GM12878 (cell line): Measurements from ENCODE around the gene SULT2B1. TPM values are rescaled to one million over a fixed set of nuclear protein-coding genes. Genes with fewer than 3 reads are reported as not detected.
A peak's percentile ranks its signal among the peaks of the same experiment; 100 is the strongest.

ENCODE experiments used
- BCL11A ChIP-seq: IDR thresholded peaks from 2 replicates; pipeline ENCODE4 v1.6.1; 2011; ENCODE audit warnings: low read depth, low read length
- BCLAF1 ChIP-seq: fragments of 450-650 bp; IDR thresholded peaks from 2 replicates; pipeline ENCODE4 v1.6.1; 2017; ENCODE audit warnings: antibody characterized with exemption, mild to moderate bottlenecking, moderate library complexity
- BHLHE40 ChIP-seq, 2 experiments: fragments of 450-650 bp in 1 of 2; IDR thresholded peaks; 2 replicates each; pipeline ENCODE4 v1.6.1; 2011 to 2017; ENCODE audit warnings: low read depth in 2 of 2, borderline replicate concordance in 1 of 2, improper control_type of control experiment in 1 of 2, low read length in 1 of 2, mild to moderate bottlenecking in 1 of 2
- CTCF ChIP-seq, 3 experiments: IDR thresholded peaks in 2 of 3; conservative IDR thresholded peaks in 1 of 3; 2 replicates each; pipeline ENCODE4 v1.5.1; 2011; ENCODE audit warnings: low read depth in 3 of 3, low read length in 3 of 3, mild to moderate bottlenecking in 3 of 3, control low read depth in 2 of 3, moderate library complexity in 2 of 3, inconsistent platforms in 1 of 3, mixed read lengths in 1 of 3; ENCODE audit not compliant: control insufficient read depth in 2 of 3, insufficient read depth in 1 of 3; ENCODE audit errors: extremely low read depth in 1 of 3
- E2F4 ChIP-seq: IDR thresholded peaks from 2 replicates; pipeline ENCODE4 v1.6.1; 2012; ENCODE audit warnings: low read depth, low read length, improper control_type of control experiment
- FOS ChIP-seq: IDR thresholded peaks from 3 replicates; pipeline ENCODE4 v1.6.1; 2011; ENCODE audit warnings: borderline replicate concordance; ENCODE audit not compliant: insufficient read length; ENCODE audit errors: extremely low read depth
- NFXL1 ChIP-seq: fragments of 450-650 bp; IDR thresholded peaks from 2 replicates; pipeline ENCODE4 v1.6.1; 2017; ENCODE audit warnings: antibody characterized with exemption, mild to moderate bottlenecking, borderline replicate concordance
- PRDM15 ChIP-seq: fragments of 450-650 bp; formaldehyde crosslinking; IDR thresholded peaks from 2 replicates; pipeline ENCODE4 v1.4.0; 2020; ENCODE audit warnings: mild to moderate bottlenecking, moderate library complexity
- SMARCA5 ChIP-seq: fragments of 450-650 bp; IDR thresholded peaks from 2 replicates; pipeline ENCODE4 v1.6.1; 2017; ENCODE audit warnings: mild to moderate bottlenecking
- TBL1XR1 ChIP-seq: IDR thresholded peaks from 2 replicates; pipeline ENCODE4 v1.6.1; 2012; ENCODE audit warnings: low read depth, low read length, improper control_type of control experiment
- ZBTB40 ChIP-seq: fragments of 450-650 bp; IDR thresholded peaks from 2 replicates; pipeline ENCODE4 v1.6.1; 2016; ENCODE audit warnings: mild to moderate bottlenecking, moderate library complexity, borderline replicate concordance
- ZNF24 ChIP-seq: fragments of 450-650 bp; IDR thresholded peaks from 2 replicates; pipeline ENCODE4 v1.6.1; 2017; ENCODE audit warnings: antibody characterized with exemption, mild to moderate bottlenecking
- polyA plus RNA-seq, 11 experiments: library from polyadenylated mRNA; depleted of rRNA in 4 of 11; unstranded in 6 of 11; stranded (reverse) in 5 of 11; fragments of >200 nt; fragmentation: Nextera tagmentation in 4 of 11; fragmentation: Illumina TruSeq in 1 of 11; extraction: Ambion mirVana in 4 of 11; extraction: Trizol in 1 of 11; gene quantifications; 1 replicate in 1 of 11; 2 replicates in 10 of 11; pipeline versions ENCODE4 v1.2.1 to v1.2.3, GENCODE V29; 2011 to 2016; ENCODE audit warnings: inconsistent platforms in 2 of 11, missing spikeins in 2 of 11, low read depth in 1 of 11
- total RNA-seq, 4 experiments: library from RNA; depleted of rRNA in 3 of 4; stranded (reverse); fragments of >200 nt in 3 of 4; fragmentation: Illumina TruSeq in 1 of 4; extraction: Trizol in 1 of 4; gene quantifications; 2 replicates each; pipeline versions ENCODE4 v1.2.1 to v1.2.3, GENCODE V29; 2013 to 2021

The SULT2B1 gene
- total and polyA plus RNA-seq, 10 of the 15 experiments (the other 5 are each of a cell fraction or from before 2014, with no cell fraction given), result 0.11 to 0.14 TPM; not detected in 8

- no peak for TF ChIP-seq BCLAF1
- peak; percentile 43; the same call in 1 of the 2 replicates for TF ChIP-seq SMARCA5
- TF ChIP-seq NFXL1, result no peak
- TF ChIP-seq PRDM15 (CRISPR knock-in tag), result no peak
- TF ChIP-seq ZBTB40, result no peak
- TF ChIP-seq ZNF24, result no peak
- TF ChIP-seq BCL11A, result no peak
- no peak for TF ChIP-seq FOS
- peak; percentile 39 to 57 (median 54) for TF ChIP-seq CTCF (IDR thresholded peaks at IDR 0.05 in 2 of 3, conservative IDR thresholded peaks at IDR 0.05 in 1 of 3; ENCODE audit: control insufficient read depth in 2 of 3, extremely low read depth in 1 of 3, insufficient read depth in 1 of 3, low read depth in 3 of 3, low read length in 3 of 3)
- TF ChIP-seq E2F4, result no peak
- TF ChIP-seq TBL1XR1, result no peak
- no peak for TF ChIP-seq BHLHE40 (IDR thresholded peaks at IDR 0.05; ENCODE audit: borderline replicate concordance in 1 of 2, low read depth in 2 of 2, low read length in 1 of 2)
Measured at GRCh38 chr19:48506138-48506733, 45.7 kb upstream of the SULT2B1 start (continued).
